T-cell (primary cell): ENCODE results near the gene ANP32D. TPM values are rescaled to one million over a fixed set of nuclear protein-coding genes. Genes with fewer than 3 reads are reported as not detected.
"Not testable (repeated sequence)": the region's sequence is repeated elsewhere in the genome, so short reads cannot be mapped to it uniquely, and the experiment has no call there.

Experiments used
- ATAC-seq, 4 experiments: fragments of 200-7000 bp in 3 of 4; fragments of 150-1000 bp in 1 of 4; cut with Tn5 transposase; replicated peaks in 1 of 4; 1 replicate in 3 of 4; 2 replicates in 1 of 4; pipeline ENCODE4 v1.10.0; 2021; ENCODE audit warnings: moderate library complexity in 3 of 4, mild to moderate bottlenecking in 2 of 4, moderate number of reproducible peaks in 1 of 4
- CTCF ChIA-PET, 2 donors: fragments of 300-600 bp; sonication (Branson Sonifier 250); formaldehyde crosslinking; loops; one replicate each; lab custom pipeline; 2022; ENCODE audit warnings: antibody characterized with exemption in 2 of 2; lab: Charles Lee
- POLR2A ChIA-PET, 2 donors: fragments of 300-600 bp; sonication (Branson Sonifier 250); formaldehyde crosslinking; loops; one replicate each; lab custom pipeline; 2022; ENCODE audit warnings: antibody characterized with exemption in 2 of 2; lab: Charles Lee
- DNase-seq, 35 experiments: peaks; one replicate each; pipeline versions ENCODE4 v3.0.0 to v3.0.0-alpha.2; 2013 to 2023
- H3K27ac ChIP-seq: one replicate; pipeline ENCODE4 v1.5.1; 2013; ENCODE audit warnings: low read length
- H3K27me3 ChIP-seq, 2 experiments: replicated peaks in 1 of 2; 1 replicate in 1 of 2; 2 replicates in 1 of 2; pipeline versions ENCODE4 v1.6.1 to v1.7.0; 2013; ENCODE audit warnings: low read length in 1 of 2, mixed read lengths in 1 of 2; ENCODE audit not compliant: control insufficient read depth in 2 of 2, insufficient read depth in 2 of 2; ENCODE audit errors: extremely low read depth in 1 of 2
- H3K36me3 ChIP-seq, 2 donors: 1 replicate in 1 of 2; 2 replicates in 1 of 2; pipeline versions ENCODE4 v1.6.1 to v1.7.0; 2013; ENCODE audit warnings: low read length in 1 of 2; ENCODE audit not compliant: control insufficient read depth in 2 of 2, insufficient read depth in 1 of 2; ENCODE audit errors: extremely low read depth in 1 of 2
- H3K4me1 ChIP-seq, 2 experiments: 1 replicate in 1 of 2; 2 replicates in 1 of 2; pipeline versions ENCODE4 v1.6.1 to v1.7.0; 2013; ENCODE audit warnings: low read length in 2 of 2, mixed read lengths in 1 of 2; ENCODE audit not compliant: insufficient read depth in 2 of 2, control insufficient read depth in 1 of 2; ENCODE audit errors: extremely low read depth in 1 of 2
- H3K4me3 ChIP-seq, 2 donors: 1 replicate in 1 of 2; 2 replicates in 1 of 2; pipeline versions ENCODE4 v1.5.1 to v1.7.0; 2013; ENCODE audit warnings: mild to moderate bottlenecking in 2 of 2, low read length in 1 of 2, moderate library complexity in 1 of 2; ENCODE audit not compliant: control insufficient read depth in 1 of 2; ENCODE audit errors: extremely low read depth in 1 of 2
- H3K9me3 ChIP-seq: 2 replicates; pipeline ENCODE4 v1.7.0; 2013
- H3K27ac Mint-ChIP-seq, 2 donors: one replicate each; pipeline ENCODE4 v1.8.0; 2020 to 2021; ENCODE audit warnings: mild to moderate bottlenecking in 2 of 2, mixed read lengths in 2 of 2
- H3K27me3 Mint-ChIP-seq, 2 donors: one replicate each; pipeline ENCODE4 v1.8.0; 2021 to 2022; ENCODE audit warnings: mixed read lengths in 2 of 2
- H3K36me3 Mint-ChIP-seq: one replicate; pipeline ENCODE4 v1.8.0; 2021; ENCODE audit warnings: mixed read lengths
- H3K4me1 Mint-ChIP-seq, 3 donors: one replicate each; pipeline ENCODE4 v1.8.0; 2020 to 2022; ENCODE audit warnings: mixed read lengths in 3 of 3, mild to moderate bottlenecking in 1 of 3
- H3K4me3 Mint-ChIP-seq, 3 donors: one replicate each; pipeline ENCODE4 v1.8.0; 2020 to 2022; ENCODE audit warnings: mild to moderate bottlenecking in 3 of 3, mixed read lengths in 3 of 3, moderate library complexity in 3 of 3
- H3K9me3 Mint-ChIP-seq, 3 donors: one replicate each; pipeline ENCODE4 v1.8.0; 2020 to 2022; ENCODE audit warnings: mixed read lengths in 3 of 3
- WGBS: methylation state at CpG from one replicate; pipeline ENCODE4 v1.1.5; 2013; ENCODE audit warnings: missing lambda C conversion rate; ENCODE audit not compliant: insufficient coverage; 5-methylcytosine and 5-hydroxymethylcytosine counted together
- total RNA-seq, 35 experiments: library from RNA in 6 of 35; stranded (reverse) in 6 of 35; fragments of 120-200 nt in 1 of 35; gene quantifications; one replicate each; pipeline versions ENCODE4 v1.2.1 to v1.2.4 and lab custom pipeline; 2013 to 2026

Gene ANP32D
- not detected for total RNA-seq
- not detected for total RNA-seq (2013)
- total RNA-seq (lab: John Stamatoyannopoulos, UW), result 0 to 0.19 (median 0) reads per million in 29 experiments

DNA sequence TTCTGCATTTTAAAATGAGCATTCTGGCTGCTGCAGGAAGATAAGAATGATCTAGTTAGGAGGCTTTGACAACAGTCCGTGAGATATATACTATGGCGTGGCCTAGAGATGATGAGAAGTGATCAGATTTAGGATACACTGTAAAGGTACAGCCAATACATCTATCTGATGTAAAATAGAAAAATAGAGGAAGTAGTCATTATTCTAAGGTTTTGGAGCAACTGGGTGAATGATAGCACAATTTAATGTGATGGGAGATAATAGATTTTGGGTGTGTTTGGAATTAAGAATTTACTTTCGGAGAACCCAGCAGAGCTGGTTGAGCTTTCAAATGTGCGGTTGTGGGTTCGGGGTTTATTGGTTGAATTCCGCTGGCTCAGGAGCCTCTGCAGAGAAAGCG lies at the start of gene ANP32D:
Gene ANP32D (plus strand): TSS at position 301 of the 400 bp plus-strand sequence. CDS start 106 bp downstream, outside the sequence.
- Histone ChIP-seq H3K9me3 (no peaks in the 10 kb centered on the region), H3K27me3 (peaks cover 0 to 10% of the 10 kb centered on the region in 2 experiments), H3K27ac (no peak within 1 kb of the TSS), H3K36me3 (no peaks in the 10 kb centered on the region), H3K4me3 (no peak within 1 kb of the TSS), H3K4me1 (no peaks in the 10 kb centered on the region)
- Mint-ChIP-seq H3K27me3 (peaks cover 28 to 32% of the 10 kb centered on the region in 2 donors), H3K4me3 (no peak within 1 kb of the TSS), H3K4me1 (no peaks in the 10 kb centered on the region), H3K27ac (peak within 1 kb of the TSS in 1 of 2 donors; percentile 13), H3K36me3 (peaks cover 6% of the 10 kb centered on the region), H3K9me3 (peaks cover 26 to 42% (median 40%) of the 10 kb centered on the region in 3 donors)
- 94% methylated on average over 3 of the region's 7 CpGs for WGBS
- DNase-seq, result no peak
- ChIA-PET POLR2A (no interaction called here), CTCF (no interaction called here)
- ATAC-seq, result no peak

DNA sequence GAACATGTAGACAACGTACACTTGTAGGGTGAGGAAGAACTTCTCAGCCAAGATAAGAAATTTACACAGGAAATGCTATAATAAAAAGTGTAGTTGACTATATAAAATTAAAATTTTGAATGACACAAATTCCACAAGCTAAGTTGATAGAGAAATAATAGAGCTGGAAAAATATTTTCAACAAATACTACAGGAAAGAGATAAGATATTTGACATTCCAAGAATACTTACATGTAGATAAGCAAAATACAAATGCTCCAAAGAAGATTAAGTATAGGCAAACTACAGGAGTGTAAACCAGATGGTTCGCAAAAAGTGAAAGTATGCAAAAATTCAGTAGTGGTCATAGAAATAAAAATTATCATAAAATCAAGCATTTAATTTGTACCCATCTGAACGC lies 49.2 kb upstream of the ANP32D start:
- CTCF ChIA-PET, result no interaction called here
- Mint-ChIP-seq H3K4me1 (peaks cover 4 to 5% (median 5%) of the 10 kb centered on the region in 3 donors), H3K36me3 (no peaks in the 10 kb centered on the region), H3K27me3 (peaks cover 11 to 17% of the 10 kb centered on the region in 2 donors), H3K4me3 (no peak overlapping the region), H3K9me3 (peaks cover 0 to 11% (median 9%) of the 10 kb centered on the region in 3 donors), H3K27ac (no peak overlapping the region)
- Histone ChIP-seq H3K9me3 (no peaks in the 10 kb centered on the region), H3K4me1 (no peaks in the 10 kb centered on the region), H3K36me3 (no peaks in the 10 kb centered on the region), H3K27ac (no peak overlapping the region), H3K27me3 (no peaks in the 10 kb centered on the region), H3K4me3 (no peak overlapping the region)
- no CpG with 5 or more reads among the region's 3 CpGs for WGBS
- ATAC-seq (no peak), DNase-seq (no peak)
- POLR2A ChIA-PET, result no interaction called here

GRCh38 chr12:48424644-48425043 lies 47.7 kb upstream of the ANP32D start:
- POLR2A ChIA-PET, result no interaction called here

DNA sequence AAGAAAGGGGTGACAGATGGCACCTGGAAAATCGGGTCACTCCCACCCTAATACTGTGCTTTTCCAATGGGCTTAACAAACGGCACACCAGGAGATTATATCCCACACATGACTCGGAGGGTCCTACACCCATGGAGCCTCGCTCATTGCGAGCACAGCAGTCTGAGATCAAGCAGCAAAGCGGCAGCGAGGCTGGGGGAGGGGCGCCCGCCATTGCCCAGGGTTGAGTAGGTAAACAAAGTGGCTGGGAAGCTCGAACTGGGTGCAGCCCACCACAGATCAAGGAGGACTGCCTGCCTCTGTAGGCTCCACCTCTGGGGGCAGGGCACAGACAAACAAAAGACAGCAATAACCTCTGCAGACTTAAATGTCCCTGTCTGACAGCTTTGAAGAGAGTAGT lies 38.3 kb upstream of the ANP32D start:
- POLR2A ChIA-PET, result not testable (repeated sequence)

More at GRCh38 chr12:48424644-48425043, 47.7 kb upstream of the ANP32D start:
- H3K9me3 Mint-ChIP-seq, result peaks cover 2 to 15% (median 14%) of the 10 kb centered on the region in 3 donors
- WGBS, result no CpG with 5 or more reads among the region's 1 CpG
- peaks cover 9 to 24% of the 10 kb centered on the region in 2 donors for H3K27me3 Mint-ChIP-seq
- Histone ChIP-seq H3K9me3 (no peaks in the 10 kb centered on the region), H3K27ac (no peak overlapping the region), H3K4me3 (no peak overlapping the region), H3K4me1 (no peaks in the 10 kb centered on the region), H3K36me3 (no peaks in the 10 kb centered on the region), H3K27me3 (no peaks in the 10 kb centered on the region)
- H3K4me3 Mint-ChIP-seq, result no peak overlapping the region
- no peak overlapping the region for H3K27ac Mint-ChIP-seq
- CTCF ChIA-PET, result no interaction called here
- peaks cover 7 to 10% (median 8%) of the 10 kb centered on the region in 3 donors for H3K4me1 Mint-ChIP-seq
- ATAC-seq (no peak), DNase-seq (no peak)
- no peaks in the 10 kb centered on the region for H3K36me3 Mint-ChIP-seq

DNA sequence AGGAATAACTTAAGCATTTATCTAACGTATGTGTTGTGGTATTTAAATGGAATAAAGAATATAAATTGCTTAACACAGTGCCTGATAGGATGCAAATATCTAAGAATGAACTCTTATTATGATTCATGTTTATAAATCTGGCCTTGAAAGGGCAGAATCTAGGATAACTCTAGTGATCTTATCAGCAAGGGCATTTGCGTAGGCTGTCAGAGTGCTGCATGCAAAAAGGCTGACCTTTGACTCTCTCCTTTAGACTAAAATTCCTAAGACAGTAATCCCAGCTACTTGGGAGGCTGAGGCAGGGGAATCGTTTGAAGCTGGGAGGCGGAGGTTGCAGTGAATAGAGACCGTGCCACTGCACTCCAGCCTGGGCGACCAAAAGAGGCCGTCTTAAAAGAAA lies 31.3 kb upstream of the ANP32D start:
- Mint-ChIP-seq H3K9me3 (no peaks in the 10 kb centered on the region), H3K4me3 (no peak overlapping the region), H3K36me3 (no peaks in the 10 kb centered on the region), H3K27ac (no peak overlapping the region), H3K27me3 (peaks cover 8 to 11% of the 10 kb centered on the region in 2 donors), H3K4me1 (peaks cover 8 to 13% (median 9%) of the 10 kb centered on the region in 3 donors)
- Histone ChIP-seq H3K27ac (no peak overlapping the region), H3K4me1 (peaks cover 0 to 2% of the 10 kb centered on the region in 2 experiments), H3K4me3 (no peak overlapping the region), H3K27me3 (peaks cover 0 to 5% of the 10 kb centered on the region in 2 experiments), H3K36me3 (no peaks in the 10 kb centered on the region), H3K9me3 (no peaks in the 10 kb centered on the region)
- no peak for ATAC-seq
- no peak for DNase-seq
- CTCF ChIA-PET, result no interaction called here
- POLR2A ChIA-PET, result no interaction called here
- WGBS, result 73% methylated on average over 4 of the region's 7 CpGs

More for the DNA sequence above, 38.3 kb upstream of the ANP32D start:
- H3K27ac ChIP-seq, H3K36me3 Mint-ChIP-seq, H3K36me3 ChIP-seq, H3K4me3 ChIP-seq, H3K4me3 Mint-ChIP-seq, CTCF ChIA-PET, ATAC-seq, H3K9me3 ChIP-seq, H3K4me1 ChIP-seq, H3K27ac Mint-ChIP-seq, DNase-seq, H3K4me1 Mint-ChIP-seq, H3K27me3 ChIP-seq: not testable (repeated sequence)
- H3K9me3 Mint-ChIP-seq, result peaks cover 4 to 18% (median 14%) of the 10 kb centered on the region in 3 donors
- 87% methylated on average over 2 of the region's 10 CpGs for WGBS
- H3K27me3 Mint-ChIP-seq, result peaks cover 17 to 33% of the 10 kb centered on the region in 2 donors

- H3K27ac ChIP-seq, result no peak overlapping the region
- DNase-seq (peak in 1 of 35 experiments; percentile 3), ATAC-seq (no peak)
- no peak overlapping the region for H3K4me3 Mint-ChIP-seq
- H3K27me3 Mint-ChIP-seq, result peaks cover 4 to 8% of the 10 kb centered on the region in 2 donors
- no peak overlapping the region for H3K4me3 ChIP-seq
- ChIA-PET POLR2A (no interaction called here), CTCF (interaction anchor here in 1 of 2 donors (0.5 kb wide), 1 partner anchor 12 kb away, joined by 4 read pairs; no protein-coding TSS in a partner anchor)
- WGBS, result 100% methylated on average over 3 of the region's 3 CpGs
- no peaks in the 10 kb centered on the region for H3K9me3 Mint-ChIP-seq
- peaks cover 0 to 5% of the 10 kb centered on the region in 2 experiments for H3K27me3 ChIP-seq
- H3K36me3 Mint-ChIP-seq, result no peaks in the 10 kb centered on the region
- peaks cover 11 to 21% (median 12%) of the 10 kb centered on the region in 3 donors for H3K4me1 Mint-ChIP-seq
- no peaks in the 10 kb centered on the region for H3K36me3 ChIP-seq
- H3K4me1 ChIP-seq, result peaks cover 0 to 4% of the 10 kb centered on the region in 2 experiments
- no peaks in the 10 kb centered on the region for H3K9me3 ChIP-seq
- H3K27ac Mint-ChIP-seq, result no peak overlapping the region
Observed at GRCh38 chr12:48442179-48442847, 30.0 kb upstream of the ANP32D start.
